ENCODE data around the gene DNAH17.

The DNAH17 gene

GRCh38 chr17:78442648-78443218 is 134.5 kb downstream of the DNAH17 start (continued):
- TF ChIP-seq SCRT1 (tag by site-specific recombination; IDR thresholded peaks at IDR 0.05; ENCODE audit: borderline replicate concordance) (no peak), ZNF19 (tag by site-specific recombination; IDR thresholded peaks at IDR 0.05; ENCODE audit: low read depth) (no peak)

- H3K27ac ChIP-seq (ENCODE audit: extremely low read depth, low read depth, low read length), result no peak overlapping the region
- ChIA-PET CTCF (interaction anchor here (0.6 kb wide), 2 partner anchors 17 to 39 kb away, joined by 3 to 4 read pairs; no protein-coding TSS in a partner anchor), POLR2A (interaction anchor here (0.6 kb wide), 1 partner anchor 15 kb away, joined by 3 read pairs; no protein-coding TSS in a partner anchor)
Observed at GRCh38 chr17:78441271-78441971, 135.8 kb downstream of the DNAH17 start.

GRCh38 chr17:78438694-78439325 is 138.4 kb downstream of the DNAH17 start:
- CTCF ChIA-PET, result interaction anchor here (0.6 to 1.4 kb wide), 2 partner anchors 48 to 414 kb away, joined by 3 to 4 read pairs; no protein-coding TSS in a partner anchor
- Histone ChIP-seq H3K4me3 (ENCODE audit: low read depth, low read length) (no peak overlapping the region), H3K27ac (ENCODE audit: extremely low read depth, low read depth, low read length) (no peak overlapping the region), H3K4me1 (ENCODE audit: control insufficient read depth, insufficient read depth, low read length) (no peaks in the 10 kb centered on the region), H3K9me3 (ENCODE audit: control insufficient read depth, insufficient read depth, low read depth, low read length) (no peaks in the 10 kb centered on the region), H3K36me3 (ENCODE audit: control insufficient read depth in 2 of 2, insufficient read depth in 1 of 2, low read length in 2 of 2) (no peaks in the 10 kb centered on the region)
- POLR2A ChIA-PET, result no interaction called here
- TF ChIP-seq ZNF16 (tag by site-specific recombination; IDR thresholded peaks at IDR 0.05; ENCODE audit: low read depth) (no peak), ZNF248 (tag by site-specific recombination; IDR thresholded peaks at IDR 0.05) (no peak), SCRT2 (tag by site-specific recombination; IDR thresholded peaks at IDR 0.05) (peak; percentile 65), GLIS2 (tag by site-specific recombination; IDR thresholded peaks at IDR 0.05) (0 out of 2 replicates have a peak, but pooled peaks have one; percentile 15)

More at GRCh38 chr17:78441271-78441971, 135.8 kb downstream of the DNAH17 start:
- Histone ChIP-seq H3K9me3 (ENCODE audit: control insufficient read depth, insufficient read depth, low read depth, low read length) (no peaks in the 10 kb centered on the region), H3K4me1 (ENCODE audit: control insufficient read depth, insufficient read depth, low read length) (no peaks in the 10 kb centered on the region), H3K4me3 (ENCODE audit: low read depth, low read length) (no peak overlapping the region), H3K36me3 (ENCODE audit: control insufficient read depth in 2 of 2, insufficient read depth in 1 of 2, low read length in 2 of 2) (no peaks in the 10 kb centered on the region)
- TF ChIP-seq ZNF544 (tag by site-specific recombination; IDR thresholded peaks at IDR 0.05), result no peak
- TF ChIP-seq ZNF10 (tag by site-specific recombination; IDR thresholded peaks at IDR 0.05), result 0 out of 2 replicates have a peak, but pooled peaks have one; percentile 29

GRCh38 chr17:78438271-78438691 is 138.9 kb downstream of the DNAH17 start:
- CTCF ChIA-PET, result no interaction called here
- H3K27ac ChIP-seq (ENCODE audit: extremely low read depth, low read depth, low read length), result no peak overlapping the region
- H3K4me1 ChIP-seq (ENCODE audit: control insufficient read depth, insufficient read depth, low read length), result no peaks in the 10 kb centered on the region
- no peak for TF ChIP-seq ZNF302 (tag by site-specific recombination; IDR thresholded peaks at IDR 0.05; ENCODE audit: low read depth)
- no peak for TF ChIP-seq ZNF280D (tag by site-specific recombination; IDR thresholded peaks at IDR 0.05)
- TF ChIP-seq ZBTB7A (tag by site-specific recombination; IDR thresholded peaks at IDR 0.05; ENCODE audit: low read depth), result no peak
- TF ChIP-seq ZNF10 (tag by site-specific recombination; IDR thresholded peaks at IDR 0.05), result no peak
- no peak for TF ChIP-seq ZNF391 (tag by site-specific recombination; IDR thresholded peaks at IDR 0.05; ENCODE audit: borderline replicate concordance, low read depth)
- no peak for TF ChIP-seq ZNF404 (tag by site-specific recombination; IDR thresholded peaks at IDR 0.05)
- TF ChIP-seq ZNF510 (tag by site-specific recombination; IDR thresholded peaks at IDR 0.05; ENCODE audit: insufficient replicate concordance), result no peak
- TF ChIP-seq ZNF449 (tag by site-specific recombination; IDR thresholded peaks at IDR 0.05), result no peak
- H3K4me3 ChIP-seq (ENCODE audit: low read depth, low read length), result no peak overlapping the region
- no peaks in the 10 kb centered on the region for H3K9me3 ChIP-seq (ENCODE audit: control insufficient read depth, insufficient read depth, low read depth, low read length)
- POLR2A ChIA-PET, result no interaction called here
- H3K36me3 ChIP-seq (ENCODE audit: control insufficient read depth in 2 of 2, insufficient read depth in 1 of 2, low read length in 2 of 2), result no peaks in the 10 kb centered on the region

Measured in HEK293 (cell line).